Mesendoderm (in vitro differentiated cells): ENCODE results near the gene IGFBP1.
A peak's percentile ranks its signal among the peaks of the same experiment; 100 is the strongest.

ENCODE experiments used
- DNase-seq: peaks from one replicate; pipeline ENCODE4 v3.0.0; 2013
- H2AK5ac ChIP-seq: 2 replicates; pipeline ENCODE4 v1.6.1; 2013; ENCODE audit warnings: low read length, inconsistent platforms
- H2BK120ac ChIP-seq: 2 replicates; pipeline ENCODE4 v1.6.1; 2013; ENCODE audit warnings: low read depth, mild to moderate bottlenecking, low read length, moderate library complexity, mixed read lengths
- H2BK15ac ChIP-seq: replicated peaks from 2 replicates; pipeline ENCODE4 v1.6.1; 2013; ENCODE audit warnings: low read depth, mild to moderate bottlenecking, moderate library complexity
- H2BK5ac ChIP-seq: 2 replicates; pipeline ENCODE4 v1.6.1; 2013; ENCODE audit warnings: low read length, inconsistent platforms
- H3K18ac ChIP-seq: 2 replicates; pipeline ENCODE4 v1.6.1; 2013; ENCODE audit warnings: mild to moderate bottlenecking, low read length, mixed read lengths
- H3K23ac ChIP-seq: one replicate; pipeline ENCODE4 v1.6.1; 2013; ENCODE audit warnings: low read length
- H3K27ac ChIP-seq: 2 replicates; pipeline ENCODE4 v1.5.1; 2013; ENCODE audit warnings: low read depth, mild to moderate bottlenecking, inconsistent platforms, low read length, moderate library complexity
- H3K27me3 ChIP-seq: 2 replicates; pipeline ENCODE4 v1.6.1; 2013; ENCODE audit warnings: low read length, control low read depth, mild to moderate bottlenecking, inconsistent platforms; ENCODE audit not compliant: insufficient read depth, poor library complexity
- H3K36me3 ChIP-seq: 2 replicates; pipeline ENCODE4 v1.6.1; 2013; ENCODE audit warnings: low read length, inconsistent platforms; ENCODE audit not compliant: control insufficient read depth, insufficient read depth
- H3K4ac ChIP-seq: one replicate; pipeline ENCODE4 v1.6.1; 2013; ENCODE audit warnings: low read depth, mild to moderate bottlenecking, low read length, moderate library complexity
- H3K4me1 ChIP-seq: 2 replicates; pipeline ENCODE4 v1.6.1; 2013; ENCODE audit warnings: low read depth, low read length, inconsistent platforms; ENCODE audit not compliant: control insufficient read depth
- H3K4me2 ChIP-seq: 2 replicates; pipeline ENCODE4 v1.6.1; 2013; ENCODE audit warnings: low read length
- H3K4me3 ChIP-seq: 2 replicates; pipeline ENCODE4 v1.5.1; 2013; ENCODE audit warnings: mild to moderate bottlenecking, low read length
- H3K56ac ChIP-seq: one replicate; pipeline ENCODE4 v1.6.1; 2013; ENCODE audit warnings: low read length
- H3K79me1 ChIP-seq: 2 replicates; pipeline ENCODE4 v1.6.1; 2013; ENCODE audit warnings: low read length, inconsistent platforms
- H3K79me2 ChIP-seq: 2 replicates; pipeline ENCODE4 v1.6.1; 2013; ENCODE audit warnings: mild to moderate bottlenecking, low read length; ENCODE audit not compliant: control insufficient read depth, insufficient read depth
- H3K9ac ChIP-seq: 2 replicates; pipeline ENCODE4 v1.6.1; 2013; ENCODE audit warnings: low read length, inconsistent platforms
- H4K5ac ChIP-seq: one replicate; pipeline ENCODE4 v1.6.1; 2013; ENCODE audit warnings: low read length
- H4K8ac ChIP-seq: one replicate; pipeline ENCODE4 v1.6.1; 2013; ENCODE audit warnings: low read depth, mild to moderate bottlenecking, control low read depth, low read length, moderate library complexity
- WGBS: extraction: QIAGEN DNeasy Blood & Tissue Kit; methylation state at CpG from one replicate; pipeline ENCODE4 v1.1.7; 2013; ENCODE audit warnings: low lambda C conversion rate, missing lambda C conversion rate; ENCODE audit not compliant: insufficient coverage; ENCODE audit errors: extremely low coverage; 5-methylcytosine and 5-hydroxymethylcytosine counted together

Gene IGFBP1

GRCh38 chr7:45888993-45889366 is 692 bp downstream of the IGFBP1 start:
- Histone ChIP-seq H3K56ac (peak overlapping the region; percentile 54), H3K79me2 (no peaks in the 10 kb centered on the region), H2BK15ac (no peak overlapping the region), H2BK120ac (no peak overlapping the region), H2BK5ac (no peak overlapping the region), H3K23ac (no peak overlapping the region), H4K5ac (no peak overlapping the region), H3K4me1 (no peaks in the 10 kb centered on the region), H3K36me3 (no peaks in the 10 kb centered on the region), H3K27ac (no peak overlapping the region), H3K27me3 (peaks cover 13% of the 10 kb centered on the region), H3K18ac (no peak overlapping the region), H3K4ac (no peak overlapping the region), H3K79me1 (no peaks in the 10 kb centered on the region), H3K4me2 (peak overlapping the region; percentile 85), H2AK5ac (no peak overlapping the region), H3K9ac (no peak overlapping the region), H3K4me3 (no peak overlapping the region), H4K8ac (no peak overlapping the region)
- no CpG with 5 or more reads among the region's 14 CpGs for WGBS
- peak; percentile 34 for DNase-seq

DNA sequence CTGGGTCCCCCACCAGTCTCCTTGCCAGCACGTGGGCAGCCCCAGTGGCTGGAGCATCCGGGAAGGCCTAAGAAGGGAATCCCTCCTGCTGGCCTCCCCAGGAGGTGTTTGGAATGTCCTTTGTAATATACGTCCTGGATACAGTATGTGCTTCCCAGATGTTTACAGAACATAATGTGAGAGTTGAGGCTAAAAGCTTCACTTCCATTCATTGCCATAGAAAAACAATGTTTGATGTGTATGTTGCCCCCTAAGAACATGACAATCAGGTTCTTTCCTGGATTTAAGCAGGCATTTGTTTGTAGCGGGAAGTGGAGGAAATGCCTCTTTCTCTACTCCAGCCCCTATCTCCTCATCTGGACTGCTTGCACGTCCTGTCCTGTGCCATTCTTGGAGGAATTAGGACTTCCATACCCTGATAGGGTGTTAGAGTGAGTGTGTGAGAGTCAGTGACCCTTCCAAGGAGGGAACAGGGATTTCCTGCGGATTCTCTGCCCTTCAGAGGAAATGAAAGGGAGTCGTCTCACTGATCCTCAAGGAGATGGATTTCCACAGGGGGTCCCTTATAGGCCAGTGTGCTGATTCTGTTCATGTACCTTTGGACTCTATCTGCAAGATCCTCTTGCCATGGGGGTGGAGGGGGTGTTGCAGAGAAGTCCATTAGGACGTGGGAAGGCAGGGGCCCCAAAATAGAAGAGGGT is 1.2 kb downstream of the IGFBP1 start:
- Histone ChIP-seq H3K56ac (no peak overlapping the region), H3K23ac (no peak overlapping the region), H3K4me2 (no peak overlapping the region), H2BK15ac (no peak overlapping the region), H2BK120ac (no peak overlapping the region), H4K5ac (no peak overlapping the region), H2BK5ac (no peak overlapping the region), H3K27ac (no peak overlapping the region), H3K27me3 (peaks cover 13% of the 10 kb centered on the region), H3K9ac (no peak overlapping the region), H2AK5ac (no peak overlapping the region), H3K79me1 (no peaks in the 10 kb centered on the region), H3K4me3 (no peak overlapping the region), H3K4ac (no peak overlapping the region), H4K8ac (no peak overlapping the region), H3K4me1 (no peaks in the 10 kb centered on the region), H3K36me3 (no peaks in the 10 kb centered on the region), H3K79me2 (no peaks in the 10 kb centered on the region), H3K18ac (no peak overlapping the region)
- peak; percentile 8 for DNase-seq
- no CpG with 5 or more reads among the region's 8 CpGs for WGBS

- H3K27ac ChIP-seq: no peak overlapping the region
- no peak overlapping the region for H3K4me3 ChIP-seq
- no peak overlapping the region for H3K9ac ChIP-seq
- H3K4me1 ChIP-seq: no peaks in the 10 kb centered on the region
- H3K27me3 ChIP-seq: peaks cover 13% of the 10 kb centered on the region
- no peaks in the 10 kb centered on the region for H3K79me2 ChIP-seq
- no CpG with 5 or more reads among the region's 8 CpGs for WGBS
- H3K79me1 ChIP-seq: no peaks in the 10 kb centered on the region
- H4K5ac ChIP-seq: no peak overlapping the region
- no peak overlapping the region for H4K8ac ChIP-seq
- no peak overlapping the region for H2BK5ac ChIP-seq
- no peak overlapping the region for H3K23ac ChIP-seq
- H2BK15ac ChIP-seq: no peak overlapping the region
- H2BK120ac ChIP-seq: no peak overlapping the region
- no peak for DNase-seq
- no peak overlapping the region for H3K4ac ChIP-seq
- no peak overlapping the region for H3K18ac ChIP-seq
- H2AK5ac ChIP-seq: no peak overlapping the region
- no peak overlapping the region for H3K56ac ChIP-seq
- H3K4me2 ChIP-seq: no peak overlapping the region
- H3K36me3 ChIP-seq: no peaks in the 10 kb centered on the region
These were observed 2.0 kb downstream of the IGFBP1 start for GRCh38 chr7:45890125-45890901.

DNA sequence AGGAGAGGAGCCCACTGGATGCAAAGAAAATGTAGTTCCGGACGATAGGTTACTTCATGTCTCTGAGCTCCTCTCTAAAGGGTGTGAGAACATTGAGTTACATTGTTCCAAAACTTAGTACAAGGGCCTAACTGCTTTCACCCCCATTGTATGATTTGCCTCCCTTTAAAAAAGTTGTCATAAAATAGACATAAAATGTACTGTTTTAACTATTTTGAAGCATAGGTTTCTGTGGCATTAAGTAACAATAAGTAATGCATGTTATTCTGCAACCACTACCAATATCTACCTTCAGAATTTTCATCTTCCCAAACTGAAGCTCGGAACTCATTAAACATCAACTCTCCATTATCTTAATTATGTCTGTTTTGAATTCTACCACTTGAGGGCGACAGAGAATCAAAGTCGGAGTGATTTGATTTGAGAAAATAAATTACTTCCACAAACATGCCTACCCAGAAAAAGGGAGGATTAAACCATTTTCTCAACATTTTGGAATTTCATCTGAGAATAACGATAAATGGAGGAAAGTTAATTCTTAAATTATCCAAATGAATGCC is 2.7 kb downstream of the IGFBP1 start:
- Histone ChIP-seq H2AK5ac (no peak overlapping the region), H3K4me2 (no peak overlapping the region), H3K79me2 (no peaks in the 10 kb centered on the region), H3K4me1 (no peaks in the 10 kb centered on the region), H3K23ac (no peak overlapping the region), H3K4me3 (no peak overlapping the region), H3K79me1 (no peaks in the 10 kb centered on the region), H4K8ac (no peak overlapping the region), H4K5ac (no peak overlapping the region), H3K27me3 (peaks cover 13% of the 10 kb centered on the region), H2BK5ac (no peak overlapping the region), H3K4ac (no peak overlapping the region), H3K36me3 (no peaks in the 10 kb centered on the region), H3K9ac (no peak overlapping the region), H3K18ac (no peak overlapping the region), H3K27ac (no peak overlapping the region), H3K56ac (no peak overlapping the region), H2BK120ac (no peak overlapping the region), H2BK15ac (no peak overlapping the region)
- WGBS: no CpG with 5 or more reads among the region's 6 CpGs
- peak; percentile 35 for DNase-seq

DNA sequence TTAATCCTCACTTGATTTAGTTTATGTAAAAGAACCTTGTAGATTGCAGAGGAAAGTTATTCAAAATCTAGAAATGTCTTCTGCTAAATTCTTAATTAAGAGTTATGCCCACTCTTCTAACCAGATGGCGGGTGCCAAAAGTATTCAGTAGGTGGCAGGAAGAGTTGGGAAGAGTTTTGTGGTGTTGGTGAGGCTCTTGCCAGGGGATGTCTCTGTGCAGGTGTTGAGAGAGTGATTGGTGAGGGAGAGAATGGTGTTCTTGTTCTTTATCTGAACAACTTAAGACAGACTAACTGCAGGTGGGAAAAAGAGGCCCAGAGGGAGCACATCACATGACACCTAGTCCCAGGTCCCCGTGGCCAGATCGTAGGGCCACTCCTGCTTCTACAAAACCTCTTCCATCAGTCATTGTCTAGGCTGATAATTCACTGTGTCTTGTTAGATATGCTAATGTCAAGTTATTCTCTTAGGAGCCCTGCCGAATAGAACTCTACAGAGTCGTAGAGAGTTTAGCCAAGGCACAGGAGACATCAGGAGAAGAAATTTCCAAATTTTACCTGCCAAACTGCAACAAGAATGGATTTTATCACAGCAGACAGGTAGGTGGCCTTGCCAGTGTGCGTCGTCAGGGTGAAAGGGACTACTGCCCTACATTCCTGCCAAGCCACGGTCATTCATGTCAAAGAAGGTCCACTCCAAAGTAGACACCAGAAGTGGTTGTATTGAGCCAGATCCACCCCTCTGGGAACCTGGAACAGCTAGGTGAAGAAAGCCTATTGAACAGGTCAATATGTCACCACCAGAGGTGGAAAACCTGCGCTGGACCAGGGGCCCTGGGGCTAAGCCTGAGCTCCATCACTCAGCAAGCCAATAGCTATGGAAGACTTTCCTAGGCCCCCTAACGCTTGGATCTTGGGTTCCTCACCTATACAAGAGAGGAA is 3.4 kb downstream of the IGFBP1 start:
- H3K79me1 ChIP-seq: no peaks in the 10 kb centered on the region
- H2BK120ac ChIP-seq: no peak overlapping the region
- H3K56ac ChIP-seq: no peak overlapping the region
- no peak overlapping the region for H3K27ac ChIP-seq
- H3K4me3 ChIP-seq: no peak overlapping the region
- H2BK5ac ChIP-seq: no peak overlapping the region
- no peak overlapping the region for H3K9ac ChIP-seq
- H4K8ac ChIP-seq: no peak overlapping the region
- no peak overlapping the region for H3K18ac ChIP-seq
- H2BK15ac ChIP-seq: no peak overlapping the region
- H3K4ac ChIP-seq: no peak overlapping the region
- H3K79me2 ChIP-seq: no peaks in the 10 kb centered on the region
- H2AK5ac ChIP-seq: no peak overlapping the region
- peaks cover 13% of the 10 kb centered on the region for H3K27me3 ChIP-seq
- no peak overlapping the region for H3K23ac ChIP-seq
- H3K4me2 ChIP-seq: no peak overlapping the region
- WGBS: no CpG with 5 or more reads among the region's 10 CpGs
- H3K36me3 ChIP-seq: no peaks in the 10 kb centered on the region
- no peak overlapping the region for H4K5ac ChIP-seq
- no peak for DNase-seq
- H3K4me1 ChIP-seq: no peaks in the 10 kb centered on the region
